Fibroblast of upper back skin (primary cell): ENCODE results near the gene TLNRD1.
"Not testable (repeated sequence)": the region's sequence is repeated elsewhere in the genome, so short reads cannot be mapped to it uniquely, and the experiment has no call there.

Source experiments
- DNase-seq: peaks from one replicate; pipeline ENCODE4 v3.0.0-alpha.2; 2013

TLNRD1 gene

GRCh38 chr15:81000624-81001151 lies at the start of gene TLNRD1:
Gene TLNRD1 (plus strand): TSS chr15:81000923. CDS start chr15:81002272, 1,349 bp downstream.
- peak; percentile 94 for DNase-seq

DNA sequence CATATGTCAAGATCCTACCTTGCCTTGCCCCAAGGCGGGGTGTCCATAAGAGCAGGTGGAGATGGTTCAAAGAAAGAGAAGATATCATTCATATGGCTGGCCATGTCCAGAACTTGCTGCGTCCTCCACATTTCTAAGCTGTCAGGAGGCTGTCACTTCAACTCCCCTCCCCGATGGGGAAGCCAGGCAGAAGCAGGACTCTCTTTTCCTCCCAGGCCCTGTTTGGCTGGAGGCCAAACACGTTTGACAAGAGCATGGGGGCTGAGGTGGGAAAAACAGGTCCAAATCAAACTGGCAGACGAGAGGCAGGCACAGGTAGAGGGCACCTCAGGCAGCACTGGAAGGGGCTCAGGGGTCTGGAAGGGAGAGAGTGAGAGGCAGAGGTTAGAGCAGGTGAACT lies 48.8 kb upstream of the TLNRD1 start:
- DNase-seq = no peak

DNA sequence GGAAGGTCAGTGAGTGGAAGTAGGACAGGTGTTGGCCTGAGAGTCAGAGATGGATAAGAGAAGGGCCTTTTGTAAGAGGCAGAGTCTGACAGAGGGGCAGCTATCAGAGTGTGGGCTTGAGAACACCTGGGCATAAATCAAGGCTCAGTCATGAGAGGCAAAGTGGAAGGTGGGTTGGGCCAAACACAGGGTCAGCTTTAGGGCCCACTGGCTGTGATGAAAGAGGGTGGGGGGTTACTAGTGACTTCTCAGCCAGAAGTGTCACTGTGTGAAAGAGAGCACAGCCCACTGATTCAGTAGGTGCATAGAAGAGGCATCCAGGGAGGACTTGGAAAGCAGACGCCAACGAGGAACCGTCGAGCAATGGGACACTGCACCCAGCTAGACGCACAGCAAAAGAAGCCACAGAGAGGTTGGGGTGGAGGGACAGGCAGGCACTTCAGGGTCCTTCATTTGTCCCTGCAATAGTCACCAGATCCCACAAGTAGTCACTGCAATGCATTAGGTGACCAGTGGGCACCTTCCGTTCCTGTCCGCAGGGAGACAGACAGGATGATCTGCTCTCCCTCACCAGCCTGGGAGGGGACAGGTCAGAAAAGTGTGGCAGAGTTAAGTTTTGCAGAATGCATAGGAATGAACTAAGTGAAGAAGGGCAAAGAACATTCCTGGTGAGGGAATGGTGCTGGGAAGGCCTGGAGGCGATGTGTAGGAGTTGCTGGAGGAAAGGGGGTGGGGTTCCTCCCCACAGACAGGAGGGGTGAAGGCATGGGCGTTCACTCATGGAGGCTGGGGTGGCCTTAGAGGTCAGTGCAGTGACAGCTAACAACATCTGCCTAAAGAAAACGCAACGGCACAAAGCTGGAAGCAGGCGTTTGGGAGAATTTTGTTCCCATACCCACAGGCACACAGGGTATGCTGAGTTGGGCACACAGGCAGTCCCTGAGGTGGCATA lies 47.4 kb upstream of the TLNRD1 start:
- DNase-seq = no peak

- DNase-seq = no peak
These were observed 46.6 kb upstream of the TLNRD1 start for GRCh38 chr15:80953953-80954778.

DNA sequence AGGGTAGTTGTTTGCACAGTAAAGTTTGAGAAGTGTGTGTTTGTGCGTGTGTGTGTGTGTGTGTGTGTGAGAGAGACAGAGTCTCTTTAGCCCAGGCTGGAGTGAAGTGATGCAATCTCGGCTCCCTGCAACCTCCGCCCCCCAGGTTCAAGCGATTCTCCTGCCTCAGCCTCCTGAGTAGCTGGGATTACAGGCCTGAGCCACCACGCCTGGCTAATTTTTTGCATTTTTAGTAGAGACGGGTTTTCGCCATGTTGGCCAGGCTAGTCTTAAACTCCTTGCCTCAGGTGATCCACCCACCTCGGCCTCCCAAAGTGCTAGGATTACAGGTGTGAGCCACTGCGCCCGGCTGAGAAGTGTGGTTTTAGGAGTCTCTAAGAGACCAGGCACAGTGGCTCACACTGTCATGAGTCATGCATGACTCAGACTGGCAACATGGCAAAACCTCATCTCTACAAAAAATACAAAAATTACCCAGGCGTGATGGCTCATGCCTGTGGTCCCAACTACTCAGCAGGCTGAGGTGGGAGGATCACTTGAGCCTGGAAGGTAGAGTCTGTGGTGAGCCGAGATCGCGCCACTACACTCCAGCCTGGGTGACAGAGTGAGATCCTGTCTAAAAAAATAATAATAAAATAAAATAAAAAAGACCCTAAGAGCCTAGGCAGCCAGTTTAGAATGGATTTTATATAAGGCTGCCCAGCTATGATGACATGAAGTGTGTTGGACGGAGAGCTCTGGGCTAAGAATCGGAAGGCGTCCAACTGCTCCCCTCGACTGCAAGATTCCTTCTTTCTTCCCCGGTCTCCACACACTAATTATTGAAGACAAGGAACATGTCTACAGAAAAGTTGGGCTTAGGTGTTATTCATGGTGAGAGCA lies 44.9 kb upstream of the TLNRD1 start:
- peak; percentile 87 for DNase-seq

DNA sequence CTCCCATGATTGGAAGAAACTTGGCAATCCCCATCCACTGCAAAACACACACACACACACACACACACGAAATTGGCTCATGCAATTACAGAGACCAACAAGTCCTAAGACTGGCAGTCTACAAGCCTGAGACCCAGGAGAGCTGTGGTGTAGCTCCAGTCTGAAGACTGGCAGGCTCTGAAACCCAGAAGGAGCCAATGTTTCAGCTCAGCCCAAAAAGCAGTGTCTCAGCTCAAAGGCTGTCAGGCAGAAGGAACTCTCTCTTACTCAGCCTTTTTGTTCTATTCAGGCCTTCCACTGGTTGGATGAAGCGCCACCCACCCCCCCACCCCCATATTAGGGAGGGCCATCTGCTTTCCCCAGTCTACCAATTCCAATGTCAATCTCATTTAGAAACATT lies 43.2 kb upstream of the TLNRD1 start:
- DNase-seq = peak; percentile 14

DNA sequence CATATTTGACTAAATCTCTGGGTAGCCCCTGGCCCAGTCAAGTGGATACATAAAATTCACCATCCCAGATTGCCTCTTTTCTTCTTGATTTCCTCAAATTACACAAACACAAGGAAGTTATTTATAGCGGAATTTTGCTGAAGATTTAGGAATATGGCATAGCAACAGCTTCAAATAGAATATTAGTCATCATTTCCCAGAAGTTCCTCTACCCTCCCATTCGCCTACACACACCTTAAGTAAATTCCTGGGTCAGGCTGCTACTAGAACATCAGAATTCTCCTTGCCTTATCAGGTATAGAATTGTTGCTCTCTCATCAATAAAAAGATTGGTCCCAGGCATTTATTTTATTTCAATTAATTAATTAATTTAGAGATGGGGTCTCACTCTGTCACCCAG lies 42.7 kb upstream of the TLNRD1 start:
- DNase-seq = peak; percentile 28

GRCh38 chr15:80958818-80959495 lies 41.8 kb upstream of the TLNRD1 start:
- no peak for DNase-seq

- not testable (repeated sequence) for DNase-seq
These were observed 35.3 kb upstream of the TLNRD1 start for GRCh38 chr15:80965454-80965853.

GRCh38 chr15:80966431-80967197 lies 34.1 kb upstream of the TLNRD1 start:
- DNase-seq = no peak

DNA sequence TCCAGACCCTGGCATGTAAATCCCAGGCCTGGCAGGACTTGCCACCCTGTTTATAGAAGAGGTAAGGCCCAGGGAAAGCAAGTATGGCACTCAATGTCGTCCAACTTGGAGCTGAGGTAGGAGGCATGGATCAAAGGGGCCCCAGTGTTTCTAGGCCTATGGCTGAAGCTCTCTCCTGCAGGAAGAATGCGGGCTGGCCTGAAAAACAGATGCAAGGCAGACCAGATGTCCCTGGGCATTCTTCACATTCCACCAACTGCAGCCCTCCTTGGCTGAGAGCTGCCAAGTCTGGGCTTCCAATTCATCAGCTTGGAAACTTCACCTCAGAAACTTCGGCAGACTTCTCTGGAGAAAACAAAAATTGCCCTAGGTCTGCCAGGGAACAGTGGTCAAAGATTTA lies 33.3 kb upstream of the TLNRD1 start:
- peak; percentile 93 for DNase-seq

DNA sequence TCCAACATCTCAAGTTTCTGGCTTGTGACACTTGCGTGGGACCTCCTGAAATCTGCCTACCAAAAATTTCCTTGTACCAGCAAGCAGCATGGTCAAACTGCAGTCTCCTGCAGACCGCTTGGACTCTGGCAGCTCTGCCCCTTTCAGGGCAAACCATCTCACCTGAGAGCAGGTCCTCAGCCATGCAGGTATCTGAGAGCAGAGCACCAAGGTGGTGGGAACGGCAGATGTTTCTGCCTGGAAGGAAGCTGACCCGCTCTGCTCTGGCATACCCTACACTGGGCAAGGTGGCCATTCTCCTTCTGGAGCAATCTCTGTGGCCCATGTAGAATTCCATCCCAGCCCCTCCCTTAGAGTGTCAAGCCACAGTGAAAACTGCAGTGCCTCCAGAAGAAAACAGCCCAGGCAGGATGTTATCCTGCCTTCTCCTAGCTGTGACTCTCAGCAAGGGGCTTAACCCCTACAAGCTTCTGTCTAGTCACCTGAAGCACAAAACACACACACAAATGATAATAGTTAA lies 32.7 kb upstream of the TLNRD1 start:
- DNase-seq = no peak

DNA sequence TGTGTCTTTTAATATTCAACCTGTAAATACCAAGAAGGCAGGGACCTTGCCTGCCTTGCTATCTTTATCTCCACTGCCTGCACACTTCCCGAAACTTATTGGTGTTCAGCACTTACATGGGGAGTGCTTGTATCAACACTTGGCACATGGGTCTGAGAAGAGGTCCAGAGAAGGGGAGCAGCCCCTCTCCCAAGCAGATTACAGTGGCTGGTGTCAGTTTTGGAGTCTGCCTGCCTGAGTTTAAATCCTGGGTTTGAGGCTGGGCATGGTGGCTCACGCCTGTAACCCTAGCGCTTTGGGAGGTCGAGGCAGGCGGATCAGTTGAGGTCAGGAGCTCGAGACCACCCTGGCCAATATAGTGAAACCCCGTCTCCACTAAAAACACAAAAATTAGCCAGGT lies 31.4 kb upstream of the TLNRD1 start:
- no peak for DNase-seq

DNA sequence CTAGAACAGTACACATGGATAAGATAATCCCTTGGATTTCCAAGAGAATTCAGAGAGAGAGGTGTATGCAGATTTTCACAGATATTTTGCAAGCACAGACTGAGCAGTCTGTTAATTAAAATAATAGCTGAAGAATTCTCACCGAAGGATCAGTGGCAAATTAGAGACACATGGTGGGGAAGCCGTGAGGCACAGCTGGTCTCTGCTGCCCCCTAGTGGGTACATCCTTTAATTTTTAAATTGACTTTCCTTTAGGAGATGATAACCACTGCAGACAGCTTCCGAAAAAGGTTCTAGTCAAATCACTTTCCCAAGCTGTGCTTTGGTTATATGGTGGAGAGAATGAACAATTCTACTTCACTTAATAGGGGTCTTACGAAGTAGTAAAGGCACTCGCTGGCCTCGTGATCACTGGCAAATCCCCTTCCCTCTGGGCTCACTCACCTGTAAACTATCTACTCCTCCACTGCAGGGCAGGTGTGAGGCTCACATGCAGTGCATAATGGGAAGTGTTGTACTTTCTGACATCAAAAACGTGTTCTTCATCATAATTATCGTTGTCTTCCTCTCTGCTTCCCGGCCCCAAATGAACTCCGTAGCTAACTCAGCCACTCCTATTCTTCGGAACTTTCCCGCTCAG lies 30.6 kb upstream of the TLNRD1 start:
- DNase-seq = peak; percentile 67

GRCh38 chr15:80970658-80971057 lies 30.1 kb upstream of the TLNRD1 start:
- no peak for DNase-seq

DNA sequence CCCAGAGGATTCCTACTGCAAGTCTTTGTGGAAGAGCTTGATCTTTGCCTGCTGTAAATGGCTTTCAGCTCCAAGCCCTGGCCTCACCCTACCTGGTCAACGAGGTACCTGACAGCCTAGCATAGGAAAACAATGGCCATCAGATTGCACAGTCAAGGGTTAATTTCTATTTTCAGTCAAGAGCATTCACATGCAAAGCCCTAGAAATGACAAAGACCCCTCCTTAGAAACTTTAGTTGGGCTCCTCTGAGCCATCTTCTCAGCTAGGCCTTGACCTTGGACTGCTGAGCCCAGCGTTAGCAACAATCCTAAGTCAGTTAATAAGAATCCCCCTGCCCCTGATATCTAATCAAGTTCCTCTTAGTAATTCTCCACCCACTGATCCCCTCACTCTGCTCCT lies 29.6 kb upstream of the TLNRD1 start:
- no peak for DNase-seq

DNA sequence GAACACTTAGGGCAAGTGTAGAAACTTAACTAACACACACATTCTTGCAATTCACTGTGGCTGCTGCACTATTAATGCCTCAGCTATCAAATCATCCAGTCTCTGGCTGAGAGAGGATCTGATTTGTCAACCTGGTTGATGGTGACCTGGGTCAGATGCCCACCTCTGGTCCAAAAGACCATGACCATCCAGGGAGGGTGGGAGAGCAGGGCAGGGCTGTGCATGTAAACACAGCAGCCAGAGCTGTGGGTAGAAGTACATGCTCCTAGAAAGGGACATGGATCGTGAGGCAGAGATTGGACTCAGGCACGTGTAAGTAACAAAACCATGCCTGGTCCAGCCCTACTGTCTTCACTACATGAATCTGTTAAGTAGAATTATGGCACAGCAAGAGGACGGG lies 28.4 kb upstream of the TLNRD1 start:
- no peak for DNase-seq

DNA sequence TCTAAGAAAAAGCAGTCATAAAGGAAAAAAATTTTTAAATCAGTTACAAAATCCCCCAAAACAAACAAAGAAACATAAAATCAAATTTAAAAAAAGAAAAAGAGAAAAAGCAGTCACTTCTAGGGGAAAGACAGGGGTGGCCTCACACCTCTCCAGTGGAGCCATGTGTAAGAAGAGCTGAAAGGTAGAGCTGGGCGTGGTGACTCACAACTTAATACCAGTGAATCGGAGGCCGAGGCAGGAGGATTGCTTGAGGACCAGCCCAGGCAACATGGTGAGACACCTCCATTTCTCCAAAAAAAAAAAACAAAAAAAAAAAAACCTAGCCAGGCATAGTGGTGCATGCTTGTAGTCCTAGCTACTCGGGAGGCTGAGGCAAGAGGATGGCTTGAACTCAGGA lies 25.8 kb upstream of the TLNRD1 start:
- DNase-seq = no peak

DNA sequence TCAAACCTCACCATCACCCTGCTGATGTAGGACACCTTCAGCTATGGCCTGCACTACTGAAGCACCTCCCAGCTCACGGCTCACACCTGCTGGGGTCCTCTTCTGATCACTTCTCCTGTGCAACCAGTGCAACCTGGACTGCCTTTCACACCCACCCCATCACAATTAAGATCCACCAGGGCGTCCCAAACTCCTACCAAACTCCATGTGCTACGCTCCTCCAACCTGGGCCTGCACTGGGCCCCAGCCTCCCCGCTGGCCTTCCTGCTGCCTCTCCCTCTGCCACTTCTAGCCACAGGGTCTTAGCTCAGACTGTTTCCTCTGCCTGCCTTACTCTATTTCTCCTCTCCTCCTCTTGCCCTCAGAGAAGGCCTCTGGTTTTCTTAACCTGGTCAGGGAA lies 23.9 kb upstream of the TLNRD1 start:
- DNase-seq = no peak

- peak; percentile 59 for DNase-seq
These were observed 23.1 kb upstream of the TLNRD1 start for GRCh38 chr15:80977627-80978036.
